K562 (cell line): ENCODE measurements around the gene PSD4. TPM values are rescaled to one million over a fixed set of nuclear protein-coding genes. Genes with fewer than 3 reads are reported as not detected.

ENCODE experiments used
- ATAC-seq: fragments of 200-7000 bp; cut with Tn5 transposase; 3 replicates; pipeline ENCODE4 v1.9.1; 2020; ENCODE audit warnings: moderate library complexity
- BruUV-seq: library from RNA; stranded (reverse); fragments of 400-500 nt; replicated peaks from 2 replicates; lab custom pipeline; 2021; lab: Mats Ljungman, UMichigan
- CTCF ChIA-PET: fragments of 300-600 bp; formaldehyde crosslinking; extraction: SDS; loops from one replicate; lab custom pipeline; 2021; ENCODE audit warnings: low intra/inter-chr PET ratio; lab: Yijun Ruan, JAX
- POLR2A ChIA-PET: fragments of 300-600, 350-650 bp; sonication (Branson Sonifier 250); formaldehyde crosslinking; extraction: SDS; loops from one replicate; lab custom pipeline; 2021; ENCODE audit warnings: antibody characterized with exemption, inconsistent platforms; lab: Yijun Ruan, JAX
- DNase-seq, 4 experiments: peaks; one replicate each; pipeline versions ENCODE4 v3.0.0 to v3.0.0-alpha.2; 2011 to 2018; ENCODE audit warnings: low spot score in 3 of 4, mixed read lengths in 3 of 4; ENCODE audit errors: extremely low read depth in 1 of 4
- FAIRE-seq: peaks from 2 replicates; lab custom pipeline; 2011; peaks lifted over from hg19 to GRCh38; lab: Jason Lieb, UNC
- H2AFZ ChIP-seq: 2 replicates; pipeline ENCODE4 v1.6.0; 2011; ENCODE audit warnings: low read depth, low read length, control low read depth, inconsistent platforms
- H3K27ac ChIP-seq: fragments of 200-600 bp; 3 replicates; pipeline ENCODE4 v1.8.0; 2011; ENCODE audit warnings: low read depth, mild to moderate bottlenecking, control low read depth, inconsistent platforms, low read length, moderate library complexity, mixed read lengths; ENCODE audit errors: extremely low read depth
- H3K27me3 ChIP-seq, 2 experiments: fragments of 300-600 bp in 1 of 2; 2 replicates in 1 of 2; 3 replicates in 1 of 2; pipeline versions ENCODE4 v1.6.0 to v1.8.0; 2011; ENCODE audit warnings: inconsistent platforms in 2 of 2, low read length in 2 of 2, mild to moderate bottlenecking in 1 of 2, mixed read lengths in 1 of 2, moderate library complexity in 1 of 2; ENCODE audit not compliant: control insufficient read depth in 2 of 2, insufficient read depth in 2 of 2
- H3K36me3 ChIP-seq: fragments of 300-600 bp; 3 replicates; pipeline ENCODE4 v1.8.0; 2011; ENCODE audit warnings: mild to moderate bottlenecking, low read length, inconsistent platforms; ENCODE audit not compliant: control insufficient read depth, insufficient read depth
- H3K4me1 ChIP-seq, 2 experiments: fragments of 200-600 bp in 1 of 2; replicated peaks in 1 of 2; 2 replicates in 1 of 2; 3 replicates in 1 of 2; pipeline versions ENCODE4 v1.5.1 to v1.8.0; 2011; ENCODE audit warnings: inconsistent platforms in 2 of 2, low read length in 2 of 2, mild to moderate bottlenecking in 1 of 2, mixed read lengths in 1 of 2, moderate library complexity in 1 of 2; ENCODE audit not compliant: control insufficient read depth in 2 of 2, insufficient read depth in 2 of 2
- H3K4me2 ChIP-seq: 2 replicates; pipeline ENCODE4 v1.6.1; 2011; ENCODE audit warnings: low read length, control low read depth, inconsistent platforms, mixed read lengths; ENCODE audit not compliant: insufficient read depth
- H3K4me3 ChIP-seq: fragments of 200-600 bp; sonication (generic), shearing (Covaris generic); 2 replicates; pipeline ENCODE4 v1.5.1; 2016; ENCODE audit warnings: control low read depth, inconsistent platforms
- H3K79me2 ChIP-seq: fragments of 200-600 bp; 3 replicates; pipeline ENCODE4 v1.8.0; 2011; ENCODE audit warnings: low read length, inconsistent platforms; ENCODE audit not compliant: control insufficient read depth, insufficient read depth
- H3K9ac ChIP-seq, 2 experiments: 2 replicates each; pipeline versions ENCODE4 v1.6.0 to v1.6.1; 2011; ENCODE audit warnings: low read depth in 2 of 2, low read length in 2 of 2, control low read depth in 1 of 2, inconsistent platforms in 1 of 2, mild to moderate bottlenecking in 1 of 2, mixed read lengths in 1 of 2; ENCODE audit not compliant: insufficient read depth in 1 of 2
- H3K9me1 ChIP-seq: one replicate; pipeline ENCODE4 v1.6.0; 2011; ENCODE audit warnings: inconsistent platforms, mild to moderate bottlenecking, low read length, moderate library complexity; ENCODE audit not compliant: control insufficient read depth, insufficient read depth
- H3K9me3 ChIP-seq: replicated peaks from 2 replicates; pipeline ENCODE4 v1.5.1; 2011; ENCODE audit warnings: low read depth, low read length, inconsistent platforms; ENCODE audit not compliant: control insufficient read depth, insufficient read depth
- H4K20me1 ChIP-seq: replicated peaks from 2 replicates; pipeline ENCODE4 v1.6.1; 2011; ENCODE audit warnings: low read length, inconsistent platforms, mixed read lengths; ENCODE audit not compliant: control insufficient read depth, insufficient read depth
- DNMT1 ChIP-seq: fragments of 450-650 bp; IDR thresholded peaks from 2 replicates; pipeline ENCODE4 v1.6.1; 2016; ENCODE audit warnings: antibody characterized with exemption, mild to moderate bottlenecking
- HNRNPLL ChIP-seq: fragments of 200-400 bp; formaldehyde crosslinking; IDR thresholded peaks from 2 replicates; pipeline ENCODE4 v1.6.1; 2017; ENCODE audit warnings: low read length, low read depth, mild to moderate bottlenecking; ENCODE audit not compliant: poor library complexity, severe bottlenecking
- MAX ChIP-seq: sonication (generic); formaldehyde crosslinking; IDR thresholded peaks from 2 replicates; pipeline ENCODE4 v1.9.0; 2022; ENCODE audit warnings: mild to moderate bottlenecking, missing genetic modification reagents
- MEIS2 ChIP-seq: fragments of 450-650 bp; IDR thresholded peaks from 2 replicates; pipeline ENCODE4 v1.6.1; 2014; ENCODE audit warnings: mild to moderate bottlenecking; ENCODE audit not compliant: partially characterized antibody
- PHF8 ChIP-seq: fragments of 200-600 bp; sonication (generic); IDR thresholded peaks from 2 replicates; pipeline ENCODE4 v1.6.1; 2012; ENCODE audit warnings: mixed run types, mild to moderate bottlenecking, inconsistent platforms, low read length, moderate library complexity, borderline replicate concordance
- POLR2AphosphoS2 ChIP-seq: IDR thresholded peaks from 2 replicates; pipeline ENCODE4 v1.6.1; 2012; ENCODE audit warnings: low read length, improper control_type of control experiment
- RBBP5 ChIP-seq: fragments of 200-600 bp; sonication (generic); IDR thresholded peaks from 2 replicates; pipeline ENCODE4 v1.6.1; 2012; ENCODE audit warnings: borderline replicate concordance, mild to moderate bottlenecking, low read length, control low read depth, inconsistent platforms; ENCODE audit not compliant: insufficient read depth, poor library complexity, severe bottlenecking
- RBFOX2 ChIP-seq: fragments of 200-400 bp; formaldehyde crosslinking; IDR thresholded peaks from 2 replicates; pipeline ENCODE4 v1.6.1; 2017; ENCODE audit warnings: low read depth, mild to moderate bottlenecking, low read length, moderate library complexity
- RERE ChIP-seq: sonication (generic); formaldehyde crosslinking; IDR thresholded peaks from 2 replicates; pipeline ENCODE4 v1.8.0; 2023; ENCODE audit warnings: missing genetic modification reagents, mild to moderate bottlenecking, borderline replicate concordance
- TAF1 ChIP-seq: IDR thresholded peaks from 2 replicates; pipeline ENCODE4 v1.6.1; 2011; ENCODE audit warnings: mild to moderate bottlenecking, low read length, moderate library complexity; ENCODE audit not compliant: insufficient read depth, control insufficient read depth, severe bottlenecking; ENCODE audit errors: extremely low read depth
- TFAP4 ChIP-seq: sonication (generic); formaldehyde crosslinking; IDR thresholded peaks from 2 replicates; pipeline ENCODE4 v1.8.0; 2022; ENCODE audit warnings: missing genetic modification reagents, mild to moderate bottlenecking, moderate library complexity, borderline replicate concordance
- ZBTB17 ChIP-seq: fragments of 450-650 bp; formaldehyde crosslinking; IDR thresholded peaks from 2 replicates; pipeline ENCODE4 v1.4.0; 2020; ENCODE audit warnings: mild to moderate bottlenecking
- ZFX ChIP-seq: sonication (generic); formaldehyde crosslinking; IDR thresholded peaks from 2 replicates; pipeline ENCODE4 v1.8.0; 2022; ENCODE audit warnings: mild to moderate bottlenecking, missing genetic modification reagents, moderate library complexity
- WGBS: fragments of 100-300 bp; shearing (Covaris generic); methylation state at CpG from one replicate; pipeline ENCODE4 v1.1.6; 2016; ENCODE audit warnings: low coverage, mixed read lengths; ENCODE audit not compliant: insufficient coverage; ENCODE audit errors: missing lambda C conversion rate; 5-methylcytosine and 5-hydroxymethylcytosine counted together
- in situ Hi-C: fragments of 300-500 bp; cut with MboI; formaldehyde crosslinking; loops from 4 replicates; pipeline ENCODE4 v1.15.0; 2018; ENCODE audit warnings: inconsistent platforms, mixed read lengths
- intact Hi-C: fragments of 100-400 bp; cut with micrococcal nuclease; formaldehyde crosslinking; loops from 2 replicates; pipeline ENCODE4 v1.14.2; 2022
- polyA plus RNA-seq, 8 experiments: library from polyadenylated mRNA; depleted of rRNA in 4 of 8; stranded (reverse) in 5 of 8; unstranded in 3 of 8; fragments of >200 nt; fragmentation: Nextera tagmentation in 2 of 8; fragmentation: Illumina TruSeq in 1 of 8; extraction: Ambion mirVana in 2 of 8; extraction: Trizol in 1 of 8; gene quantifications; 2 replicates each; pipeline versions ENCODE4 v1.2.1 to v1.2.3, GENCODE V29; 2011 to 2014; ENCODE audit warnings: inconsistent platforms in 1 of 8, missing spikeins in 1 of 8
- total RNA-seq, 7 experiments: library from RNA; depleted of rRNA in 6 of 7; stranded (reverse); fragments of >200 nt in 6 of 7; fragmentation: Illumina TruSeq in 2 of 7; extraction: Trizol in 2 of 7; gene quantifications; 2 replicates each; pipeline versions ENCODE4 v1.2.1 to v1.2.3, GENCODE V29; 2011 to 2021; ENCODE audit warnings: low replicate concordance in 1 of 7

The PSD4 gene
- total and polyA plus RNA-seq, 9 of the 15 experiments (the other 6 are each of a cell fraction or from before 2014, with no cell fraction given), result 0.46 to 54.0 (median 20.8) TPM

GRCh38 chr2:113157118-113157896 lies 16.5 kb upstream of the PSD4 start:
- H3K4me2 ChIP-seq, result peak overlapping the region; percentile 72
- DNase-seq (peak; percentile 58 to 72 (median 69)), FAIRE-seq (no peak), ATAC-seq (peak; percentile 84)
- in situ Hi-C loops, result no loop called here
- no TSS peak for BruUV-seq
- POLR2A ChIA-PET, result interaction anchor here (0.6 kb wide), 1 partner anchor 1990 kb away, joined by 3 read pairs; no protein-coding TSS in a partner anchor
- H2AFZ ChIP-seq, result peak overlapping the region; percentile 87
- peaks cover 0 to 8% of the 10 kb centered on the region in 2 experiments; a peak in 4 of 5 replicates for H3K27me3 ChIP-seq
- H3K4me3 ChIP-seq, result peak overlapping the region; percentile 42
- no peak overlapping the region for H3K27ac ChIP-seq
- H3K9ac ChIP-seq, result peak overlapping the region; percentile 59 to 91
- no peaks in the 10 kb centered on the region for H3K9me1 ChIP-seq
- H3K9me3 ChIP-seq, result no peaks in the 10 kb centered on the region
- H3K79me2 ChIP-seq, result no peaks in the 10 kb centered on the region
- intact Hi-C loops, result no loop called here
- 14% methylated on average over 36 of the region's 92 CpGs for WGBS
- H4K20me1 ChIP-seq, result no peaks in the 10 kb centered on the region
- H3K36me3 ChIP-seq, result no peaks in the 10 kb centered on the region
- CTCF ChIA-PET, result no interaction called here
- H3K4me1 ChIP-seq, result peaks cover 0 to 10% of the 10 kb centered on the region in 2 experiments; a peak in 3 of 5 replicates
- peak; percentile 66 for TF ChIP-seq ZFX (CRISPR knock-in tag)
- TF ChIP-seq DNMT1, result no peak
- 0 out of 2 replicates have a peak, but pooled peaks have one; percentile 11 for TF ChIP-seq TFAP4 (CRISPR knock-in tag)
- no peak for TF ChIP-seq RERE (CRISPR knock-in tag)
- 0 out of 2 replicates have a peak, but pooled peaks have one; percentile 36 for TF ChIP-seq ZBTB17 (CRISPR knock-in tag)
- TF ChIP-seq RBFOX2, result peak; percentile 60
- TF ChIP-seq MAX (CRISPR knock-in tag), result 0 out of 2 replicates have a peak, but pooled peaks have one; percentile 42
- TF ChIP-seq HNRNPLL, result no peak
- TF ChIP-seq PHF8, result peak; percentile 55; the same call in 1 of the 2 replicates
- TF ChIP-seq POLR2AphosphoS2, result no peak
- TF ChIP-seq MEIS2, result no peak
- peak; percentile 33 for TF ChIP-seq RBBP5
- TF ChIP-seq TAF1, result peak; percentile 11
